H1 (cell line): ENCODE results near the gene HOXA10. TPM values are rescaled to one million over a fixed set of nuclear protein-coding genes. Genes with fewer than 3 reads are reported as not detected.

ENCODE experiments used
- CTCF ChIA-PET: fragments of 300-600 bp; sonication (Branson Sonifier 250); formaldehyde crosslinking; loops from one replicate; lab custom pipeline; 2021; ENCODE audit not compliant: partially characterized antibody; lab: Charles Lee
- POLR2A ChIA-PET: fragments of 300-600 bp; sonication (Branson Sonifier 250); formaldehyde crosslinking; loops from one replicate; lab custom pipeline; 2021; ENCODE audit warnings: inconsistent platforms; ENCODE audit not compliant: partially characterized antibody; lab: Charles Lee
- DNase-seq, 2 experiments: peaks; one replicate each; pipeline versions ENCODE4 v3.0.0 to v3.0.0-alpha.2; 2010 to 2022; ENCODE audit warnings: low spot score in 2 of 2, low read depth in 1 of 2, mixed read lengths in 1 of 2
- FAIRE-seq: peaks from 2 replicates; lab custom pipeline; 2011; peaks lifted over from hg19 to GRCh38; lab: Jason Lieb, UNC
- H2AFZ ChIP-seq: 2 replicates; pipeline ENCODE4 v1.8.1; 2012; ENCODE audit warnings: low read length, inconsistent platforms
- H2AK5ac ChIP-seq: 2 replicates; pipeline ENCODE4 v1.6.1; 2013; ENCODE audit warnings: low read depth, low read length
- H2BK120ac ChIP-seq: replicated peaks from 2 replicates; pipeline ENCODE3; 2013; ENCODE audit warnings: low read depth, low read length, inconsistent platforms
- H2BK12ac ChIP-seq: 2 replicates; pipeline ENCODE4 v1.6.1; 2013; ENCODE audit warnings: low read depth, low read length
- H2BK15ac ChIP-seq: 2 replicates; pipeline ENCODE4 v1.6.1; 2013; ENCODE audit warnings: low read length
- H2BK20ac ChIP-seq: 2 replicates; pipeline ENCODE4 v1.6.1; 2013; ENCODE audit warnings: low read length
- H2BK5ac ChIP-seq: 2 replicates; pipeline ENCODE4 v1.6.1; 2013; ENCODE audit warnings: low read depth, low read length
- H3K14ac ChIP-seq: 2 replicates; pipeline ENCODE4 v1.6.1; 2013; ENCODE audit warnings: inconsistent platforms; ENCODE audit not compliant: insufficient read length
- H3K18ac ChIP-seq: 2 replicates; pipeline ENCODE4 v1.6.1; 2013; ENCODE audit warnings: low read length; ENCODE audit errors: extremely low read depth
- H3K23ac ChIP-seq: 2 replicates; pipeline ENCODE4 v1.6.1; 2013; ENCODE audit warnings: inconsistent platforms; ENCODE audit not compliant: insufficient read length
- H3K23me2 ChIP-seq: 2 replicates; pipeline ENCODE4 v1.6.1; 2013; ENCODE audit warnings: low read depth, low read length
- H3K27ac ChIP-seq: 2 replicates; pipeline ENCODE4 v1.6.1; 2011; ENCODE audit warnings: low read depth, low read length, inconsistent platforms
- H3K27me3 ChIP-seq, 4 experiments: replicated peaks in 1 of 4; 1 replicate in 1 of 4; 2 replicates in 3 of 4; pipeline versions ENCODE4 v1.6.1 to v1.8.1; 2011 to 2013; ENCODE audit warnings: low read length in 3 of 4, mild to moderate bottlenecking in 3 of 4, inconsistent platforms in 2 of 4, mixed read lengths in 2 of 4, moderate library complexity in 1 of 4; ENCODE audit not compliant: control insufficient read depth in 3 of 4, insufficient read depth in 3 of 4; ENCODE audit errors: extremely low read depth in 1 of 4
- H3K36me3 ChIP-seq, 4 experiments: 2 replicates each; pipeline versions ENCODE4 v1.6.1 to v1.8.1; 2011 to 2013; ENCODE audit warnings: mild to moderate bottlenecking in 4 of 4, low read length in 3 of 4, moderate library complexity in 2 of 4, control low read depth in 1 of 4, inconsistent platforms in 1 of 4; ENCODE audit not compliant: insufficient read depth in 4 of 4, control insufficient read depth in 2 of 4
- H3K4ac ChIP-seq: replicated peaks from 2 replicates; pipeline ENCODE3; 2013; ENCODE audit warnings: low read length, low read depth, mixed read lengths, inconsistent platforms; ENCODE audit not compliant: insufficient read length
- H3K4me1 ChIP-seq, 4 experiments: replicated peaks in 1 of 4; 1 replicate in 1 of 4; 2 replicates in 3 of 4; pipeline versions ENCODE4 v1.6.1 to v1.8.1; 2011 to 2013; ENCODE audit warnings: low read length in 3 of 4, inconsistent platforms in 2 of 4, mixed read lengths in 1 of 4; ENCODE audit not compliant: insufficient read depth in 4 of 4, control insufficient read depth in 3 of 4
- H3K4me2 ChIP-seq, 2 experiments: 2 replicates each; pipeline versions ENCODE4 v1.6.1 to v1.8.1; 2011 to 2013; ENCODE audit warnings: low read depth in 2 of 2, low read length in 2 of 2, control low read depth in 1 of 2, inconsistent platforms in 1 of 2, mild to moderate bottlenecking in 1 of 2; ENCODE audit not compliant: insufficient read depth in 1 of 2
- H3K4me3 ChIP-seq, 4 experiments: fragments of 200-600, 300-600 bp in 1 of 4; sonication (generic), shearing (Covaris generic), sonication (Bioruptor Twin) in 1 of 4; 2 replicates each; pipeline versions ENCODE4 v1.5.1 to v1.8.1; 2011 to 2016; ENCODE audit warnings: low read length in 4 of 4, low read depth in 3 of 4, control low read depth in 2 of 4, inconsistent platforms in 2 of 4, mild to moderate bottlenecking in 2 of 4, mixed read lengths in 1 of 4, moderate library complexity in 1 of 4; ENCODE audit not compliant: insufficient read depth in 2 of 4; ENCODE audit errors: extremely low read depth in 1 of 4
- H3K56ac ChIP-seq: replicated peaks from 2 replicates; pipeline ENCODE3; 2013; ENCODE audit warnings: low read depth, mild to moderate bottlenecking, mixed read lengths, low read length, inconsistent platforms; ENCODE audit not compliant: insufficient read length
- H3K79me1 ChIP-seq: 2 replicates; pipeline ENCODE4 v1.6.1; 2013; ENCODE audit warnings: low read depth, low read length, control low read depth
- H3K79me2 ChIP-seq, 2 experiments: 2 replicates each; pipeline versions ENCODE4 v1.6.1 to v1.8.1; 2012 to 2013; ENCODE audit warnings: low read length in 2 of 2, mild to moderate bottlenecking in 2 of 2, inconsistent platforms in 1 of 2; ENCODE audit not compliant: insufficient read depth in 2 of 2, control insufficient read depth in 1 of 2
- H3K9ac ChIP-seq, 4 experiments: replicated peaks in 1 of 4; 1 replicate in 1 of 4; 2 replicates in 3 of 4; pipeline versions ENCODE4 v1.6.1 to v1.8.1; 2011 to 2013; ENCODE audit warnings: low read depth in 3 of 4, low read length in 3 of 4, control low read depth in 2 of 4, mild to moderate bottlenecking in 2 of 4, moderate library complexity in 2 of 4, inconsistent platforms in 1 of 4; ENCODE audit errors: extremely low read depth in 1 of 4
- H3K9me3 ChIP-seq, 2 experiments: 2 replicates each; pipeline versions ENCODE4 v1.6.1 to v1.8.1; 2012 to 2013; ENCODE audit warnings: mild to moderate bottlenecking in 2 of 2, moderate library complexity in 2 of 2, control low read depth in 1 of 2, inconsistent platforms in 1 of 2, low read depth in 1 of 2, low read length in 1 of 2, mixed read lengths in 1 of 2; ENCODE audit not compliant: insufficient read depth in 2 of 2
- H4K20me1 ChIP-seq, 2 experiments: replicated peaks in 1 of 2; 2 replicates each; pipeline versions ENCODE3 to v1.8.1; 2011 to 2013; ENCODE audit warnings: inconsistent platforms in 2 of 2, low read length in 2 of 2, mild to moderate bottlenecking in 1 of 2; ENCODE audit not compliant: insufficient read depth in 2 of 2, control insufficient read depth in 1 of 2
- H4K5ac ChIP-seq: 2 replicates; pipeline ENCODE4 v1.6.1; 2013; ENCODE audit warnings: low read length, low read depth, mixed read lengths, inconsistent platforms; ENCODE audit not compliant: insufficient read length
- H4K8ac ChIP-seq: 2 replicates; pipeline ENCODE4 v1.8.0; 2013; ENCODE audit warnings: mild to moderate bottlenecking, moderate library complexity, low read length, inconsistent platforms; ENCODE audit not compliant: insufficient read depth; ENCODE audit errors: extremely low read depth
- H4K91ac ChIP-seq: replicated peaks from 2 replicates; pipeline ENCODE3; 2013; ENCODE audit warnings: low read length, mixed read lengths, inconsistent platforms; ENCODE audit not compliant: insufficient read length
- CREB1 ChIP-seq: IDR thresholded peaks from 2 replicates; pipeline ENCODE4 v1.6.1; 2012; ENCODE audit warnings: inconsistent platforms
- RAD21 ChIP-seq, 2 experiments: IDR thresholded peaks in 1 of 2; conservative IDR thresholded peaks in 1 of 2; 2 replicates each; pipeline ENCODE4 v1.6.1; 2011; ENCODE audit warnings: low read depth in 2 of 2, low read length in 2 of 2, improper control_type of control experiment in 1 of 2, inconsistent platforms in 1 of 2, mild to moderate bottlenecking in 1 of 2, moderate library complexity in 1 of 2
- TCF12 ChIP-seq: IDR thresholded peaks from 2 replicates; pipeline ENCODE4 v1.6.1; 2011; ENCODE audit warnings: low read depth, mild to moderate bottlenecking, low read length
- WGBS, 2 experiments: shearing (Covaris generic) in 1 of 2; methylation state at CpG; one replicate each; pipeline versions ENCODE4 v1.1.6 to v1.1.7; 2013 to 2015; ENCODE audit warnings: low lambda C conversion rate in 2 of 2, mixed read lengths in 2 of 2, inconsistent platforms in 1 of 2, low coverage in 1 of 2, missing lambda C conversion rate in 1 of 2; ENCODE audit not compliant: insufficient replicate concordance in 2 of 2, insufficient coverage in 1 of 2, insufficient read length in 1 of 2; ENCODE audit errors: extremely low coverage in 1 of 2, missing lambda C conversion rate in 1 of 2; 5-methylcytosine and 5-hydroxymethylcytosine counted together
- polyA plus RNA-seq, 7 experiments: library from polyadenylated mRNA; depleted of rRNA in 3 of 7; stranded (reverse) in 5 of 7; unstranded in 2 of 7; fragments of >200 nt in 5 of 7; fragments of 200-250 nt in 2 of 7; gene quantifications; 1 replicate in 5 of 7; 2 replicates in 1 of 7; 4 replicates in 1 of 7; pipeline versions ENCODE4 v1.2.1 to v1.2.3, GENCODE V29; 2011 to 2013; ENCODE audit warnings: missing spikeins in 2 of 7, mixed read lengths in 2 of 7
- total RNA-seq: library from RNA; stranded (reverse); fragmentation: NEBNext Ultra II Directional; extraction: Animal tissue kit (Norgen Biotek cat#: 25700); gene quantifications from 2 replicates; pipeline ENCODE4 v1.2.1, GENCODE V29; 2021

HOXA10 gene
- total and polyA plus RNA-seq, 2 of the 8 experiments (the other 6 are each of a cell fraction or from before 2014, with no cell fraction given) = not detected

- no peaks in the 10 kb centered on the region for H3K79me2 ChIP-seq
- no peak for TF ChIP-seq RAD21 (IDR thresholded peaks at IDR 0.05 in 1 of 2, conservative IDR thresholded peaks at IDR 0.05 in 1 of 2; ENCODE audit: low read depth in 2 of 2, low read length in 2 of 2)
- TF ChIP-seq TCF12 = no peak
- no peak for TF ChIP-seq CREB1
These were observed 35.9 kb upstream of the HOXA10 start for GRCh38 chr7:27209933-27210440.

More at GRCh38 chr7:27209933-27210440, 35.9 kb upstream of the HOXA10 start:
- no peak overlapping the region for H3K4ac ChIP-seq
- H2AK5ac ChIP-seq = no peak overlapping the region
- ChIA-PET CTCF (interaction anchor here (0.7 to 6.6 kb wide), 31 partner anchors 8 to 883 kb away, joined by 3 to 64 read pairs (median 4); partner anchors contain the start of genes EVX1, HOXA11, HOXA13 and HOXA7), POLR2A (interaction anchor here (1.0 kb wide), 1 partner anchor 17 kb away, joined by 3 read pairs; no protein-coding TSS in a partner anchor)
- no peak overlapping the region for H2AFZ ChIP-seq
- no peak overlapping the region for H2BK12ac ChIP-seq
- no peak overlapping the region for H4K5ac ChIP-seq
- peaks cover 96 to 100% (median 99%) of the 10 kb centered on the region in 4 experiments for H3K27me3 ChIP-seq
- no peak overlapping the region for H3K4me3 ChIP-seq
- no peak overlapping the region for H4K8ac ChIP-seq
- no peak overlapping the region for H2BK15ac ChIP-seq
- peaks cover 15 to 33% of the 10 kb centered on the region in 2 experiments for H4K20me1 ChIP-seq
- H2BK120ac ChIP-seq = no peak overlapping the region
- H3K27ac ChIP-seq = no peak overlapping the region
- no peak overlapping the region for H3K4me2 ChIP-seq
- no peaks in the 10 kb centered on the region for H3K79me1 ChIP-seq
- no peak overlapping the region for H3K56ac ChIP-seq
- no peaks in the 10 kb centered on the region; the same call in 1 of the 2 replicates for H3K23me2 ChIP-seq
- H4K91ac ChIP-seq = no peak overlapping the region
- WGBS, 2 experiments = 47% methylated on average over 11 of the region's 11 CpGs; no CpG with 5 or more reads in 1 of the 2 experiments
- no peak overlapping the region for H3K9ac ChIP-seq
- no peak overlapping the region for H3K18ac ChIP-seq
- FAIRE-seq = no peak
- peaks cover 0 to 5% (median 0%) of the 10 kb centered on the region in 4 experiments; a peak in 1 of 8 replicates for H3K36me3 ChIP-seq
- H2BK20ac ChIP-seq = no peak overlapping the region
- H3K9me3 ChIP-seq = no peaks in the 10 kb centered on the region
- peaks cover 6 to 17% (median 12%) of the 10 kb centered on the region in 4 experiments for H3K4me1 ChIP-seq
- no peak overlapping the region for H3K14ac ChIP-seq
- H3K23ac ChIP-seq = no peak overlapping the region
- no peak for DNase-seq
- H2BK5ac ChIP-seq = no peak overlapping the region
